ENCODE results near the gene TIMP3. TPM values are rescaled to one million over a fixed set of nuclear protein-coding genes. Genes with fewer than 3 reads are reported as not detected.

Gene TIMP3
- total RNA-seq, 2 experiments from 2014 or later = 0.32 to 0.48 TPM

- POLR2A ChIA-PET = no interaction called here
- CTCF ChIA-PET = no interaction called here
Observed at GRCh38 chr22:32804531-32805360, 3.2 kb downstream of the TIMP3 start.

DNA sequence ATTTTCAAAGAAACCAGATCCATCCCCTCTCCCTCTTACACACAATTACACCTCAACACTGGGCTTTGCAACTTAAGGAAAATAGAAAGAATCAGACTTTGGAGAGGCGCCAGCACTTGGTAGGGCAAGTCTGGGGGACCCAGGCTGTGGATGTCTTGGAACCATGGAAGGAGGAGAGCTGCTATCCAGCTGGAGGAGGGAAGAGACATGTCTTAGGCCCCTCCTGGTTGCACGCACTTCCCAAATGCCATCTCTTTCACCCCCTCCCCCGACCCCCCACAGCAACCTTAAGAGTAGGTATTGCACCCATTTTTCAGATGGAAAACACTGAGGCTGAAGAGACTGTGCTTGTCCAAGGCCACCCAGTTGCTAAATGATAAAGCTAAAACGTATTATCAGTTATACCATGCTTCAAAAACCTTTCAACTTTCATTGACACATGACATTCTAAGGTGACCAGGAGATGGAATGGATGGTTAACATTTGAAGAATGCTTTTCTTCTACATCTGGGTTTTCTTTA, 3.9 kb downstream of the TIMP3 start:
- CTCF ChIA-PET = no interaction called here
- POLR2A ChIA-PET = no interaction called here

DNA sequence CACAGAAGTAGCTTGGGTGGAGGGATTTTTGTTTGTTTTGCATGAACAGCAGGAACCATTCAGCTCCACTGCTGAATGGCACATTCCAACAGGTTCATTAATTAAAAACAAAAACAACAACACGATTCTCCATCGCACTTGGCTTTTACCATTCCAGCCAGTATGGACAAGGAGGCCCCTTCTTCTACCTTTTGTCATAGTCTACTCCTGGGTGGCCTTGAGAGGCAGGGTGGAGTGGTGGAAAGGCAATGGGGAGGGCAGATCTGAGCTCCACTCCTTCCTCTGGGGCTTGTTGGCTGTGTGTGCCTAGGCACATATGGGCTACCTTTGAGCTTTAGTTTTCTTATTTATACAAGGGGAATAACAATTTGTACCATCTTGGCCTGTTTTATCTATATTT, 4.8 kb downstream of the TIMP3 start:
- POLR2A ChIA-PET = no interaction called here
- CTCF ChIA-PET = no interaction called here

GRCh38 chr22:32808038-32808445, 6.5 kb downstream of the TIMP3 start:
- ChIA-PET POLR2A (no interaction called here), CTCF (no interaction called here)

DNA sequence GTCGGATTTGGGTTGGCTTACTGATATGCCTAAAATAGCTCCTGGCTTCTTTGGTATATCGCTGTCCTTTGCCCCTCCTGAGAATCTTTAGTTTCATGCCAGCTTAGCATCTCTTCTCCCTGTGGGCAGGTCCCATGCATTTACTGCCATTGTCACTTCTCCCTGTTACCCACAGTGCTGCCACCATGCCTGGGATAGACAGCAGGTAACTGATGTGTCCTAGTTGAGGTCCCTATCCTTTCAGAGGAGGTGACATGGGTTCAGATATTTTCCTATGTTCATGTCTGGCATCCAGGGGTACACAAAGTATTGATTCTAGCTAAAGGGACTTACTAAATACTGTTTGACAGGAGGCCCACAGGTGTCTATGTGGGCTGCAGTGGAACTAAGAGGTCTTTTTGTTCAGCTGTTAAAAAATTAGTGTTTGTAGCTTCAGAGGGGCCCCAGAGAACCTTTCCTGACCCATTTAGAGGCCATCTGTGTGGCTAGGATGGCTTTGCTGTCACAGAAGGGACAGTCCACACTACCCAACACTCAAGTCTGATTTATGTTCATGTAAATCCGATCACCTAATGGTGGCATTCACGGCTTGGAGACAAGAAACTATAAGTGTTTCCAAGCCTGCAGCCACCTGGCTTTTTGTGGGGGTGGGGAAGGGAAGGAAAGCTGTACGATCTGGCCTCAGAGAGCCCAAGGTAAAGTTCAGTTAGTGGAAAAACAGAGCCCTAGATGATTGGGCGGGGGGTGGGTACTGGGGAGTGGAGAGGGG, 8.5 kb downstream of the TIMP3 start:
- CTCF ChIA-PET = no interaction called here
- POLR2A ChIA-PET = no interaction called here

- CTCF ChIA-PET = no interaction called here
- POLR2A ChIA-PET = no interaction called here
Observed at GRCh38 chr22:32810555-32811133, 9.1 kb downstream of the TIMP3 start.

GRCh38 chr22:32811788-32812545, 10.5 kb downstream of the TIMP3 start:
- ChIA-PET POLR2A (no interaction called here), CTCF (no interaction called here)

DNA sequence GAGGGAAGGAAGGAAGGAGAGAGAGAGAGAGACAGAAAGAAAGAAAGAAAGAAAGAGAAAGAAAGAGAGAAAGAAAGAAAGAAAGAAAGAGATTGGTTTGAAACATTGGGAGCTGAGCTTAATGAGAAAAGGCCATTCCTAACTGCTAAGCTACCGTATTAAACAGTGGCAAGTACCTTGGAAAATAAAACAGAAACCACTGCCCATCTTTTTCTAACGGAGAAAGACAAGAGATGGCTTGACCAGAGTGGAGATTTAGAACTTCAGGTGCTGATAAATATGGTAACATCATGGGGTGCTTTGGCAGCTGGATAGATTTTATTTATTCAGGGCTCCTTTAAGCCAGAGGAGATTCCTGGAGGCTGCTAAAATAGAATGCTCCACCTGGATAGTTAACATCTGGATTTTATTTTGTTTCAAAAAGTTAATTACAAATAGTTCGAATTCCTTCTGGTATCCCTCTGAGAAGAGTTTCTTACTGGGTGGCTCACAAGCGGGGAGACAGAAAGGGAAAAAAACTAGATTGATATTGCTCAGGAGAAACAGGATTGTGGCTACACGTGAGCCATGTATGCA, 12.9 kb downstream of the TIMP3 start:
- CTCF ChIA-PET = no interaction called here

DNA sequence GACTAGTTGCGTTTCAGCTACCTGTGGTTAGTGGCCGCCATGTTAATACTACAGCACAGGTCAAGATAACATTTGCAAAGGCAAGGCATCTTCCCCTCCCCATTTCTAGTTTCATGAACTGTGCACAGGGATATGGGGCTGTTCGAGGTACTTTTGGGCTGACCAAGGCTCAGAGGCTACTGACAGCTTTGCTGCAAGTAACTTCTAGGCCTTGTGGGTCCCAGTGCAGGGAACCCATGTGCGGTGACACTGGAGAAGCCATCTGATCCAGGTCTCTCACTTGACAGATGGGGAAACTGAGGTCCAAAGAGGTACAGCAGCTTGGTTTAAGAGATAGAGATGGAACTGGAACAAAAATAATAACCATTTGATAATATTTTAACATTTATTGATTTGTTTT, 13.6 kb downstream of the TIMP3 start:
- ChIA-PET CTCF (no interaction called here), POLR2A (no interaction called here)

More for the DNA sequence above, 12.9 kb downstream of the TIMP3 start:
- POLR2A ChIA-PET = no interaction called here

DNA sequence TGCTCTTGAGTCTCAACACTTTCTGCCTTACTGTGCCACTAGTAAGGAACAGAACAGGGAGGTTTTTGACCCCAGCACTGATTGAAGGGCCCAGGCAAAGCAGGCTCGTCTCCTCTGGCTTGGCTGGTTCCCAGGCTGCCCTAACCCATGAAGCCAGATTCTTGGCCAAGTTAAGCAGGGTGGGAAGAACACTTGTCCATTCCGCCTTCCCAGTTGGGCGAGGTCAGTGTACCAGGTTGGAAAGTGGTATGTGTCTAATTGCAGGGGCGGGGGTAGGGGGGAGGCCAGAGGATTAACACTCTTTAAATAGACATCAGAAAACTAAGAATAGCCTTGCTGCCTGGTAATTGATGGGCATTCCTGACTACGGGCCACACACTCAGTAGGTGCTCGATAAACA, 14.4 kb downstream of the TIMP3 start:
- ChIA-PET CTCF (no interaction called here), POLR2A (no interaction called here)

DNA sequence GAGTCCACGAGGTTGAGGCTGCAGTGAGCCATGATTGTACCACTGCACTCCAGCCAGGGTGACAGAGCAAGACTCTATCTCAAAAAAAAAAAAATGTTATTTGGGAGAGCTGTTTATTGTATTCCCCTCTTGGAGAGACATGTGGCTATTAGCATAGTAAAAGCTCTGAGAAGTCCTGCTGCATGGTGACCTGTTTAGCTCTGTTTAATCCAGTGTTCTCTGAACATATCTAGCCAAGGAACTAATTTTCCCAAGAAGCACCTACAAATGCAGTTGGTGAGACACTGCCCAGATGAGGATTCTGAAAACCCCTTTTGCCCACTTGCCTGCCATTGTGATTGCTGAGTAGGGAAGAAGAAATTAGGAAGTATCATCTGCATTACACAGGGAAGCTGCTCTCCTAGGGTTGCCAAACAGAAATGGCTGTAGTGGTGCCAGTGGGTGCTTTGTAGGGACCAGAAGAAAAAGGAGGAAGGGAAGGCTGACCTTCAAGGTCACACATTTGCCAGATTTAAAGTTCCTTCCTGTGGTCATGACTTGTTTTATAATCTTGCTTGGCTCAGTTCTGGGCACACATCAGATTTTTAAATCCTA, 15.7 kb downstream of the TIMP3 start:
- POLR2A ChIA-PET = no interaction called here
- CTCF ChIA-PET = no interaction called here

GRCh38 chr22:32818446-32819115, 17.1 kb downstream of the TIMP3 start:
- POLR2A ChIA-PET = no interaction called here
- CTCF ChIA-PET = no interaction called here

- POLR2A ChIA-PET = no interaction called here
- CTCF ChIA-PET = no interaction called here
Observed at GRCh38 chr22:32819120-32819519, 17.6 kb downstream of the TIMP3 start.

DNA sequence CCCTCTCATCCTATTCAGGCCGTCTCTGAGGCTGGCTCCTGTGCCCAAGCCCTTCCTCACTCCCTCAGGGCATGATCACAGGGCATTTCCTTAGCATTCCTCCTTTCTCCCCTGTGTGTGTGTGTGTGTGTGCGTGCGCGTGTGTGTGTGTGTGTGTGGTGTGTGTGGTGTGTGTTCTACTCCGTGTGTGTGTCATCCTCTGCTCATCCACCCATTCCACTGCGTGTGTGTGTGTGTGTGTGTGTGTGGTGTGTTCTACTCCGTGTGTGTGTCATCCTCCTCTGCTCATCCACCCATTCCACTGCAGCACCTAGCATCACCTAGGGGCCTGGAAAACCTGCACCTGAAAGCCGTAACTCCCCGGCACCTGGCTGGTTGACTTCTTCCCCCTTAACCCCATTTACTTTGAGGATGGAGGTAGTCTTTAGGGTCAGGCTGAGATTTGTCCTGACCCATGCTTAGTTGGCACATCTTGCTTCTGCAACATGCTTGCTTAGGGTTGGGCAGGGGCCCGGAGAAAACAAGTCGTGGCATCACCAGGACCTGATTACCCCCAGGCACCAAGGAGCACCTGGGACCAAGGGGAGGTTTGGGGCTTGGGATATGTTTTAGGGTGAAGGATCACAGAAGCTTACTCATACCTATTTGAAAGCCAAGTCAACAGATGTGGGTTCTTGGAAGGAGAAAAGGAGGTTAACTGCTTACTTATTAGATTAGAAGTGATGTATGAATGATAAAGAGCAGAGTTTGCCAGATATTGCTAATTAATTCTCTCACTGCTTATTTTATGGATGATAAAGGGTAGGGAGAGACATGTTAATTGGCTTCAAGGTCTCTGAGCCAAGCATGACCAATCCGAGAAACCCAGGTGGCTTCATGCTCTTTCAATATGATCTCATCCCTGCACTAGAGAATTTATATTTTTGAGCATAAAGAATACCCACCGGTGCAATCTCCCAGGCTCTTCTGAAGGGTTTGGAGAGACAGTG, 18.9 kb downstream of the TIMP3 start:
- ChIA-PET CTCF (no interaction called here), POLR2A (no interaction called here)

DNA sequence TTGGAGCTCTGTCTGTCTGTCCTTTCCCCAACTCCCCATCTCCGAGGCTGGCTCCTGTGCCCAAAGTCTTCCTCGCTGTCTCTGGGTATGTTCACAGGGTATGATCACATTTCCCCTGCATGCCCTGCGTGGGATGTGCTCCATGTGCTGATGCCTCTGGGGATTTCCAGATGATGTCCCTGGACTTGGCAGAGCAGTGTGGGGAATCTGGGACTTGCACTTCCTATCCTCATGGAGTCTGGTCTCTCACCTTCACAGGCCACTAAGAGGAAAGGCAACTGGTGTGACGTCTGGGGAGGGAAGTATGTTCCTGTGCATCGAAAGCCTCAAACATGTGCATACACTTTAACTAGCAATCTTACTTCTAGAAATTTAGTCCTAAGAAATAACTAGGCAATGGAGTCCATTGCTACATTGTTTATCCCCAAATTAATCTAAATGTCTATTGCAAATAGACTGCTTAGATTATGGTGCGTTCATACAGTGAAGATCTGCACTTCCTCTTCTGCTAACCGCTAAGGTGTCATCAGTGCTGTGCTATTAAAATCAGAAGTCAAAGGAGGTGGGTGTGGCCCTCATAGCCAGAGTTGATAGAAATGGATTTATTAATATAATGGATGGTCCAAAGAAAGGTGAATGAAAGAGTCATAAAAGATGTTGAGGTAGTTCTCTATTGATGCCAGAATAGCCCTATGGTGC, 20.8 kb downstream of the TIMP3 start:
- POLR2A ChIA-PET = no interaction called here
- CTCF ChIA-PET = no interaction called here

GRCh38 chr22:32823024-32823730, 21.7 kb downstream of the TIMP3 start:
- ChIA-PET CTCF (no interaction called here), POLR2A (no interaction called here)
